Left hindlimb (tissue), 1 donor: ENCODE results near the gene FGFBP1.

Experiments used
- DNase-seq: peaks from one replicate; pipeline ENCODE4 v3.0.0-alpha.2; 2018

FGFBP1 gene

GRCh38 chr4:15938640-15939039 is at the start of gene FGFBP1:
Gene FGFBP1 (minus strand): TSS chr4:15938740. CDS start chr4:15936632, 2,108 bp downstream.
- no peak for DNase-seq

GRCh38 chr4:15988222-15988621 is 49.7 kb upstream of the FGFBP1 start:
- no peak for DNase-seq

- DNase-seq = no peak
These were observed 48.4 kb upstream of the FGFBP1 start for GRCh38 chr4:15986907-15987306.

- no peak for DNase-seq
These were observed 45.1 kb upstream of the FGFBP1 start for GRCh38 chr4:15983610-15984009.

GRCh38 chr4:15982842-15983524 is 44.4 kb upstream of the FGFBP1 start:
- no peak for DNase-seq

GRCh38 chr4:15976456-15977447 is 38.2 kb upstream of the FGFBP1 start:
- DNase-seq = no peak

- no peak for DNase-seq
These were observed 32.7 kb upstream of the FGFBP1 start for GRCh38 chr4:15971068-15971801.

GRCh38 chr4:15968551-15969300 is 30.2 kb upstream of the FGFBP1 start:
- DNase-seq = no peak

- DNase-seq = no peak
These were observed 26.8 kb upstream of the FGFBP1 start for GRCh38 chr4:15965325-15965724.

- no peak for DNase-seq
These were observed 25.6 kb upstream of the FGFBP1 start for GRCh38 chr4:15964159-15964558.

GRCh38 chr4:15963576-15963975 is 25.0 kb upstream of the FGFBP1 start:
- peak; percentile 38 for DNase-seq

GRCh38 chr4:15963001-15963451 is 24.5 kb upstream of the FGFBP1 start, which contains the start of gene FGFBP2:
Gene FGFBP2 (minus strand): TSS chr4:15963175. CDS start chr4:15963129, 46 bp downstream.
- DNase-seq = peak; percentile 78

GRCh38 chr4:15961781-15962510 is 23.4 kb upstream of the FGFBP1 start:
- no peak for DNase-seq

GRCh38 chr4:15958562-15958961 is 20.0 kb upstream of the FGFBP1 start:
- DNase-seq = no peak

GRCh38 chr4:15956179-15956850 is 17.8 kb upstream of the FGFBP1 start:
- peak; percentile 36 for DNase-seq

- no peak for DNase-seq
These were observed 17.1 kb upstream of the FGFBP1 start for GRCh38 chr4:15955670-15956069.

GRCh38 chr4:15953625-15954024 is 15.1 kb upstream of the FGFBP1 start:
- no peak for DNase-seq

- DNase-seq = no peak
These were observed 13.2 kb upstream of the FGFBP1 start for GRCh38 chr4:15951781-15952180.

- no peak for DNase-seq
These were observed 10.3 kb upstream of the FGFBP1 start for GRCh38 chr4:15948826-15949225.

GRCh38 chr4:15947684-15948083 is 9.1 kb upstream of the FGFBP1 start:
- no peak for DNase-seq

- DNase-seq = no peak
These were observed 7.0 kb upstream of the FGFBP1 start for GRCh38 chr4:15945516-15945915.
